ENCODE measurements around the gene LARGE2. TPM values are rescaled to one million over a fixed set of nuclear protein-coding genes. Genes with fewer than 3 reads are reported as not detected.

The LARGE2 gene
- total RNA-seq, 1 donor from 2014 or later, result 0.07 TPM

Other genes starting within 250 kb of the LARGE2 start
- gene SLC35C1, start 117.5 kb upstream of the LARGE2 start, total RNA-seq, result 17.1 and 18.1 TPM in 2 replicates
- gene CRY2, start 75.2 kb upstream of the LARGE2 start, total RNA-seq, result 21.5 and 24.0 TPM in 2 replicates
- gene MAPK8IP1, start 37.0 kb upstream of the LARGE2 start, total RNA-seq, result 0.46 and 0.66 TPM in 2 replicates
- gene FREY1, start 15.4 kb upstream of the LARGE2 start, total RNA-seq, result 1.4 and 1.7 TPM in 2 replicates
- 30.8 and 38.5 TPM in 2 replicates for gene PEX16, start 4.8 kb upstream of the LARGE2 start, total RNA-seq
- 35.7 and 38.3 TPM in 2 replicates for gene PHF21A, start 198.8 kb downstream of the LARGE2 start, total RNA-seq

All from activated T-helper 2 cell treated with anti-CD3 and anti-CD28 coated beads, Interferon-gamma antibody, Interleukin-2, Interleukin-4, amounts not matched to agents 10 μg/mL and 5 μg/mL and 100 μg/mL, durations not matched to agents 14 hours and 24 hours and 36 hours (primary cell).